ENCODE measurements around the gene HYPK.

- TF ChIP-seq POLR2AphosphoS5 (IDR thresholded peaks at IDR 0.05; ENCODE audit: low read depth, low read length), result no peak; the same call in 1 of the 2 replicates
- TF ChIP-seq TAF1 (IDR thresholded peaks at IDR 0.05; ENCODE audit: borderline replicate concordance, insufficient read depth, low read length), result no peak
- TF ChIP-seq FOXP2 (optimal IDR thresholded peaks at IDR 0.05; ENCODE audit: borderline replicate concordance, extremely low read depth, extremely low read length, insufficient read depth), result no peak
- TF ChIP-seq SIN3A (IDR thresholded peaks at IDR 0.05; ENCODE audit: borderline replicate concordance, insufficient read depth, low read length), result 0 out of 2 replicates have a peak, but pooled peaks have one; percentile 7
These were observed 7.5 kb upstream of the HYPK start for GRCh38 chr15:43792761-43793476.

Data from PFSK-1 (cell line).